Fibroblast of villous mesenchyme (primary cell): ENCODE results near the gene MCC. TPM values are rescaled to one million over a fixed set of nuclear protein-coding genes. Genes with fewer than 3 reads are reported as not detected.

Experiments used
- DNase-seq: peaks from one replicate; pipeline ENCODE4 v3.0.0-alpha.2; 2010; ENCODE audit warnings: low read depth
- H3K4me3 ChIP-seq: 2 replicates; pipeline ENCODE4 v1.5.1; 2011; ENCODE audit warnings: low read depth, mild to moderate bottlenecking, low read length
- total RNA-seq: library from RNA; depleted of rRNA; stranded (reverse); fragments of >200 nt; gene quantifications from 2 replicates; pipeline ENCODE4 v1.2.3, GENCODE V29; 2012
- TF ChIP-seq, protein P1 (sequence below): IDR thresholded peaks from 2 replicates; pipeline ENCODE4 v1.5.1; 2012; ENCODE audit warnings: low read depth, mild to moderate bottlenecking, low read length; ENCODE audit not compliant: insufficient read depth

The MCC gene
- total RNA-seq, 1 donor, result 37.6 TPM

DNA sequence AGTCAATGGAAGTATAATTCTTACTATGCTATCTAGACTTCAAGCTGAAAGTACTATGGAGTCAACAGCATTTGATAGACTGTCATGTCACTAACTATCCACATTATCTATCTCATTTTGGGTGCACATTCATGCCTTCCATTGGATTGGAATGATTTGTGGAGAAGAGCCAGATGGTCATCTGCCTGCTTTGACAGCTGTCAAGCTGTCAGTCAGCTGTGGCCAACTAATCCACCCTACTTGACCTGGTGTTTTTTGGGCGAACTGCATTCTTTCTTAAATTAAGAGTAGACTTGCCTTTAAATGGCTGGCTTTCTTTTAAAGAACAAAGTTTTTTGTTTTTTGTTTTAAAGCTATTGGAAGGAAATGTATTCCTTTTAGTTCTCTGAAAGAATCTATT is 360.2 kb downstream of the MCC start:
- no peak overlapping the region for H3K4me3 ChIP-seq
- DNase-seq, result no peak
- TF ChIP-seq, protein P1, sequence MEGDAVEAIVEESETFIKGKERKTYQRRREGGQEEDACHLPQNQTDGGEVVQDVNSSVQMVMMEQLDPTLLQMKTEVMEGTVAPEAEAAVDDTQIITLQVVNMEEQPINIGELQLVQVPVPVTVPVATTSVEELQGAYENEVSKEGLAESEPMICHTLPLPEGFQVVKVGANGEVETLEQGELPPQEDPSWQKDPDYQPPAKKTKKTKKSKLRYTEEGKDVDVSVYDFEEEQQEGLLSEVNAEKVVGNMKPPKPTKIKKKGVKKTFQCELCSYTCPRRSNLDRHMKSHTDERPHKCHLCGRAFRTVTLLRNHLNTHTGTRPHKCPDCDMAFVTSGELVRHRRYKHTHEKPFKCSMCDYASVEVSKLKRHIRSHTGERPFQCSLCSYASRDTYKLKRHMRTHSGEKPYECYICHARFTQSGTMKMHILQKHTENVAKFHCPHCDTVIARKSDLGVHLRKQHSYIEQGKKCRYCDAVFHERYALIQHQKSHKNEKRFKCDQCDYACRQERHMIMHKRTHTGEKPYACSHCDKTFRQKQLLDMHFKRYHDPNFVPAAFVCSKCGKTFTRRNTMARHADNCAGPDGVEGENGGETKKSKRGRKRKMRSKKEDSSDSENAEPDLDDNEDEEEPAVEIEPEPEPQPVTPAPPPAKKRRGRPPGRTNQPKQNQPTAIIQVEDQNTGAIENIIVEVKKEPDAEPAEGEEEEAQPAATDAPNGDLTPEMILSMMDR, result no peak

DNA sequence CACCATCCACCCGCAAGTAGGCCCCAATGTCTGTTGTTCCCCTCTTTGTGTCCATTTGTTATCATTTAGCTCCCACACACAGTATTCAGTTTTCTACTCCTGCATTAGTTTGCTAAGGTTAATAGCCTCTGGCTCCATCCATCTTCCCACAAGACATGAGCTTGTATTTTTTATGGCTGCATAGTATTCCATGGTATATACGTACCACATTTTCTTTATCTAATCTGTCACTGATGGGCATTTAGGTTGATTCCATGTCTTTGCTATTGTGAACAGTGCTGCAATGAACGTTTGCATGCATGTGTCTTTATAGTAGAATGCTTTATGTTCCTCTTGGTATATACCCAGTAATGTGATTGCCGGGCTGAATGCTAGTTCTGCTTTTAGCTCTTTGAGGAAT is 361.2 kb downstream of the MCC start:
- TF ChIP-seq, protein P1, result no peak
- no peak for DNase-seq

DNA sequence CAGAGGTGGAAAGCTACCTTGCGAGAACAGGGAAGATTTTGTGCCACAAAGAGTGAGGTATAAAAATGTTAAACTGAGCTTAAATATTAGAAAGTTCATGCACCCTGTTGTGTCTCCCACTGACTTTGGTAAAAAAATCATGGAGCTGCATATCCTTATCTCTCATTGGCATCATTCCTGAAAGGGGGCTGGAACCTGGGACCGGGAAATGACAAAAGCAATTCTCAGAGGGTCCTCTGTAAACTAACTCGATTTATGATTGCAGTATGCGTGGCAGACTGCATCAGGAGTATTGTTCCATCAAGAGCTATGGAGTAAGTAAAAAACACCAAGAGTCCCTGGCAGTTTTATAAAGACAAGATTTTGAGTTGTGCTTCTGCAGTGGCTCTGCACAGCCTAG is 362.9 kb downstream of the MCC start:
- TF ChIP-seq, protein P1, result no peak
- no peak for DNase-seq
- H3K4me3 ChIP-seq, result no peak overlapping the region

More for the DNA sequence above, 361.2 kb downstream of the MCC start:
- no peak overlapping the region for H3K4me3 ChIP-seq

DNA sequence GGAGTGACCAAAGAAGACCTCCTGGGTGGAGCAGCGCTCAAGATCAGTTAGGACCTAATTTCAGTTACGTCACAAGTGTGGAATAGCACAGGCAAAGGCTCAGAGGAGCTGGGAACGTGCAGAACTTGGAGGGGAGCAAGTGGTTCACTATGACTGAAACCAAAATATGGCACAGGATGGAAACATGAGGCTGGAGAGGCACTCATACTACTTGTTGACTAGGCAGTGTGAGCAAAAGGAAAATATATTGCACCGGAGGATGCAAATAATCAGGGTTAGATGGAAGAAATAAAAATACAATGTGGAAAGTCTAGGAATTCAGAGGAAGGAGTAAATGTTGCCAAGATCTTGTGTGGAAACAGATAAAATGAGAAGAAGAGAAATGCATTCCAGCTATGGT is 363.3 kb downstream of the MCC start:
- TF ChIP-seq, protein P1, result no peak
- no peak overlapping the region for H3K4me3 ChIP-seq
- DNase-seq, result no peak

DNA sequence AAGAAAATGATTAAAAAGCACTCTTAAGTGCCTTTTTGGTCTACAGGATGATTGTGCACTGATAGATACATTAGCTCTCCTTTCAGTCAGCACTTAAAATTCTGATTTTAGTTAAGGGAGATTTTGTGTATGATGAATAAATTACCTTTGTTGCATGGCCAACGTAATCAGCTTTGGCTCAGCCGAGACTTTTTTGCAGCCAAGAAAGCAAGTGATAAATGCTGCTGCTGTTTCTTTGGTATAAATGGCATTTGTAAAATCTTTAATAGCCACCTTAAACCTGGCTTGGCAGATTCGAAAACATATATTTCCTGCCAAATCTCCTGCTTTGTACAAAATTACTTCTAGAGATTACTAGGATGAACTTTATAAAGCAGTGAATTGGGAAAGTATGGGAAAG is 364.0 kb downstream of the MCC start:
- no peak overlapping the region for H3K4me3 ChIP-seq
- DNase-seq, result no peak
- TF ChIP-seq, protein P1, result no peak

DNA sequence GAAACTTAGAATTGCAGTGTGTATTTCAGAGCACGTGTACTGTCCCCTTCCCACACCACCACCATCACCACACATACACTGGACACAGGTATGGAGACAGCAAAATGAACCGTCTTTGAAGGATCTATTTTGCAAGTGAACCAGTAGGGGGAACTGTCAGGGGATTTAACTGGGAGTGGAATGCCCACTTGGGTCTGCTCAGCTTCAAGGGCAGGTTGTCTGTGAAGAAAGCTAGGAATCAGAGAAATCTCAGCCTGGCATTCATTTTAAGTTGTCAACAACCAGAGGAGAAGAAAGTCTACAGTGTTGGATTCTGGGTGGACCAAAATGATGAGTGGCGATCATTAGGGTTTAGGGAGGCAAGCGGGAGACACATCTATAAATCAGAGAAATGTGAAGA is 364.6 kb downstream of the MCC start:
- TF ChIP-seq, protein P1, result peak; percentile 48
- DNase-seq, result peak; percentile 50
- no peak overlapping the region for H3K4me3 ChIP-seq

DNA sequence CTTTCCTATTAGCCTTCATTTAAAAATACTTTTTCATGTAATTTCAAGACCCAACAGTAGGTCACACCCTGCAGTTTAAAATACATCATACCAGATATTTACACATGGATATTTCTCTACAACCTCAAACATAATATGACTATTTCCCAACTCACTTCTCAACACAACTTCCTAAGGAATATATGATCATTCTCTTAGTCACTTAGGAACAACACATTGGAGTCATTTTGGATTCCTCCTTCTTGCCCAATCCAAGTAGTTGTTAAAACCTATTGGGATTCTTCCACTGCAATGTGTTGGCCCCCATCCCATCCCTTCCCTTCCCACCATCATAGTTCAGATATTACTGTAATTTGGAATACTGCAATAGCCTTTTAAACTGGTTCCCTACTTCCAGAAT is 366.2 kb downstream of the MCC start:
- TF ChIP-seq, protein P1, result no peak
- no peak overlapping the region for H3K4me3 ChIP-seq
- peak; percentile 74 for DNase-seq
